ENCODE measurements around the gene SPINT1.

Gene SPINT1

GRCh38 chr15:40871749-40872617 lies 28.1 kb downstream of the SPINT1 start:
- TF ChIP-seq TCF4 (CRISPR knock-in tag; IDR thresholded peaks at IDR 0.05; ENCODE audit: borderline replicate concordance), result no peak
- no peak for TF ChIP-seq TOX (CRISPR knock-in tag; IDR thresholded peaks at IDR 0.05; ENCODE audit: borderline replicate concordance)
- TF ChIP-seq ZNF70 (CRISPR knock-in tag; IDR thresholded peaks at IDR 0.05), result no peak
- no peak for TF ChIP-seq ISL1 (CRISPR knock-in tag; IDR thresholded peaks at IDR 0.05)
- TF ChIP-seq ZC3H10 (CRISPR knock-in tag; IDR thresholded peaks at IDR 0.05), result no peak
- no peak for TF ChIP-seq SNAI2 (CRISPR knock-in tag; IDR thresholded peaks at IDR 0.05)
- TF ChIP-seq, protein P1, sequence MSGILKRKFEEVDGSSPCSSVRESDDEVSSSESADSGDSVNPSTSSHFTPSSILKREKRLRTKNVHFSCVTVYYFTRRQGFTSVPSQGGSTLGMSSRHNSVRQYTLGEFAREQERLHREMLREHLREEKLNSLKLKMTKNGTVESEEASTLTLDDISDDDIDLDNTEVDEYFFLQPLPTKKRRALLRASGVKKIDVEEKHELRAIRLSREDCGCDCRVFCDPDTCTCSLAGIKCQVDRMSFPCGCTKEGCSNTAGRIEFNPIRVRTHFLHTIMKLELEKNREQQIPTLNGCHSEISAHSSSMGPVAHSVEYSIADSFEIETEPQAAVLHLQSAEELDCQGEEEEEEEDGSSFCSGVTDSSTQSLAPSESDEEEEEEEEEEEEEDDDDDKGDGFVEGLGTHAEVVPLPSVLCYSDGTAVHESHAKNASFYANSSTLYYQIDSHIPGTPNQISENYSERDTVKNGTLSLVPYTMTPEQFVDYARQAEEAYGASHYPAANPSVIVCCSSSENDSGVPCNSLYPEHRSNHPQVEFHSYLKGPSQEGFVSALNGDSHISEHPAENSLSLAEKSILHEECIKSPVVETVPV (CRISPR knock-in tag; IDR thresholded peaks at IDR 0.05), result no peak
- TF ChIP-seq BACH2 (CRISPR knock-in tag; IDR thresholded peaks at IDR 0.05; ENCODE audit: borderline replicate concordance), result no peak
- TF ChIP-seq ZFP30 (CRISPR knock-in tag; IDR thresholded peaks at IDR 0.05), result no peak
- TF ChIP-seq CSDC2 (CRISPR knock-in tag; IDR thresholded peaks at IDR 0.05), result no peak
- TF ChIP-seq PPARA (CRISPR knock-in tag; IDR thresholded peaks at IDR 0.05; ENCODE audit: borderline replicate concordance), result no peak
- ATAC-seq, result no peak

GRCh38 chr15:40872791-40873693 lies 29.2 kb downstream of the SPINT1 start:
- ATAC-seq, result no peak
- no peak for TF ChIP-seq ZNF70 (CRISPR knock-in tag; IDR thresholded peaks at IDR 0.05)
- TF ChIP-seq ARNTL (CRISPR knock-in tag; IDR thresholded peaks at IDR 0.05; ENCODE audit: borderline replicate concordance, low read depth), result no peak

DNA sequence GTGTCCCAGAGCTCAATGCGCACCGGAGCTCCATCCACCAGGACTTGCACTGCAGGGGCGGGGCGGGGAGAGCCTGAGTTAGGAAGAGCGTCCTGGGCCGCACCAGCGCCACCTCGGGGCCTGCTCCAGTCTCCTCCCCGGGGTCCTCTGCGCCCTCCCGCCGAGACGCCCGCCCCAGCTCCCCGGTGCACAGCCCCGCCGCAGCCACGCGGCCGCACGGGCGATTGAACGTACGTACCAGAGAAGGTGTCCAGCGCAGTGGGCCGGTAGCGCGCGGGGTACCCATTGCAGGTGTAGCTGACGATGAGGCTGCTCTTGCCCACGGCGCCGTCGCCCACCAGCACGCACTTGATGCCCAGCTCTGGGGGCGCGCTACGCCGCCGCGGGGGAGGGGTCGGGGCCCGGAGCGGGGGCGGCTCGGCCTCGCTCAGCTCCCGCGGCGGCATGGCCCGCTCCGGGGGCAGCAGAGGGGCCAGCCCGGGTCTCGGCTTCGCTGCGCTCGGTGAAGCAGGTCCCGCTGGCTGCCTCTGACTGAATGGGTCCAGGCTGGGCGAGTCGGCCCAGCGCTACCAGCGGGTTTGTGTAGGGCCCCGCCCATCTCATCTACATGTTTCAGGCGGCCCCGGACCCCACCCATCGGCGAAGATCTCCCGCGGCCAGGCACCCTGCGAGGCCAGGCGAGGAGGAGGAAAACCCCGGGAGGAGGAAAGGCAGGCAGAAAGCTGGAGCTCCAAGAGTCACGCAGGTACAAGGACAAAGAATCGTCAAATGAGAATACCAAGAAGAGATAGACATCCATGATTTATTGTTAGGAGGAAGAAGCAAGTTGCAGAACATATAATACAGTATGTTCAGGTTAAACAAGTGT lies 30.1 kb downstream of the SPINT1 start, which contains the start of gene RHOV:
RHOV (minus strand) TSS at position 541 of the 868 bp plus-strand sequence; CDS start at position 446, 95 bp downstream.
- peak; percentile 89 for ATAC-seq

DNA sequence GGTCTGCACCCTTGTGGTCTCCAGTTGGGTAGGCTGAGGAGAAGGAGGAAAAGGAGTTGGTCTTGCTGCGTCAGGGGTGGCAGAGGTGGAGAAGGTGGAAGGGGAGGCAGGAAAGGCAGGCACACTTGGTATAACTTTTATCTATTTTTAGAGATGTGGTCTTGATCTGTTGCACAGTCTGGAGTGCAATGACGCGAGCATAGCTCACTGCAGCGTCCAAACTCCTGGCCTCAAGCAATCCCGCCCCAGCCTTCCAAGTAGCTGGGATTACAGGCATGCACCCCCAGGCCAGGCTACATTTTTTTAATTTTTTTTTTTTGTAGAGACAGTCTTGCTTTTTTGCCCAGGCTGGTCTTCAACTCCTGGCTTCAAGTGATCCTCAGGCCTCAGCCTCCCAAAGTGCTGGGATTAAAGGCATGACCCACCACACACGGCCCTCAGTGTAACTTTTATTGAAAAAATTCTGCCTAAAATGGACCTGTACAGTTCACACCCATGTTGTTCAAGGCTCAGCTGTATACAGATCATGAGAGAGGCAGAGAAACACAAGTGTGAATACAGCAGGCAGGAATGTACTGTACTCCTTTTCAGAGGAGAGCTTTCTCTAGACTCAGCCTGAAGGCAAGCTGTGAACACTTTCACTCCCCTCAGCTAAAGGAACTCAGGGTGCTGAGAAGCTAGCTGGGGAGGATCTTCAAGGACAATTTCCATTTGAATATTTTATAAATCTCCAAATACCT lies 32.3 kb downstream of the SPINT1 start:
- TF ChIP-seq ZNF8 (CRISPR knock-in tag; IDR thresholded peaks at IDR 0.05) (no peak), RARB (CRISPR knock-in tag; IDR thresholded peaks at IDR 0.05) (no peak), ZNF565 (CRISPR knock-in tag; conservative IDR thresholded peaks at IDR 0.05; ENCODE audit: low read depth) (no peak)
- ATAC-seq, result no peak

More for the DNA sequence above, 30.1 kb downstream of the SPINT1 start, which contains the start of gene RHOV:
- TF ChIP-seq ZFP3 (CRISPR knock-in tag; IDR thresholded peaks at IDR 0.05), result no peak
- no peak for TF ChIP-seq ISL1 (CRISPR knock-in tag; IDR thresholded peaks at IDR 0.05)
- TF ChIP-seq ZNF8 (CRISPR knock-in tag; IDR thresholded peaks at IDR 0.05), result no peak
- no peak for TF ChIP-seq TOX (CRISPR knock-in tag; IDR thresholded peaks at IDR 0.05; ENCODE audit: borderline replicate concordance)
- TF ChIP-seq, protein P2, sequence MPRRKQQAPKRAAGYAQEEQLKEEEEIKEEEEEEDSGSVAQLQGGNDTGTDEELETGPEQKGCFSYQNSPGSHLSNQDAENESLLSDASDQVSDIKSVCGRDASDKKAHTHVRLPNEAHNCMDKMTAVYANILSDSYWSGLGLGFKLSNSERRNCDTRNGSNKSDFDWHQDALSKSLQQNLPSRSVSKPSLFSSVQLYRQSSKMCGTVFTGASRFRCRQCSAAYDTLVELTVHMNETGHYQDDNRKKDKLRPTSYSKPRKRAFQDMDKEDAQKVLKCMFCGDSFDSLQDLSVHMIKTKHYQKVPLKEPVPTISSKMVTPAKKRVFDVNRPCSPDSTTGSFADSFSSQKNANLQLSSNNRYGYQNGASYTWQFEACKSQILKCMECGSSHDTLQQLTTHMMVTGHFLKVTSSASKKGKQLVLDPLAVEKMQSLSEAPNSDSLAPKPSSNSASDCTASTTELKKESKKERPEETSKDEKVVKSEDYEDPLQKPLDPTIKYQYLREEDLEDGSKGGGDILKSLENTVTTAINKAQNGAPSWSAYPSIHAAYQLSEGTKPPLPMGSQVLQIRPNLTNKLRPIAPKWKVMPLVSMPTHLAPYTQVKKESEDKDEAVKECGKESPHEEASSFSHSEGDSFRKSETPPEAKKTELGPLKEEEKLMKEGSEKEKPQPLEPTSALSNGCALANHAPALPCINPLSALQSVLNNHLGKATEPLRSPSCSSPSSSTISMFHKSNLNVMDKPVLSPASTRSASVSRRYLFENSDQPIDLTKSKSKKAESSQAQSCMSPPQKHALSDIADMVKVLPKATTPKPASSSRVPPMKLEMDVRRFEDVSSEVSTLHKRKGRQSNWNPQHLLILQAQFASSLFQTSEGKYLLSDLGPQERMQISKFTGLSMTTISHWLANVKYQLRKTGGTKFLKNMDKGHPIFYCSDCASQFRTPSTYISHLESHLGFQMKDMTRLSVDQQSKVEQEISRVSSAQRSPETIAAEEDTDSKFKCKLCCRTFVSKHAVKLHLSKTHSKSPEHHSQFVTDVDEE (CRISPR knock-in tag; IDR thresholded peaks at IDR 0.05), result no peak
- no peak for TF ChIP-seq ARNTL (CRISPR knock-in tag; IDR thresholded peaks at IDR 0.05; ENCODE audit: borderline replicate concordance, low read depth)
- no peak for TF ChIP-seq RARB (CRISPR knock-in tag; IDR thresholded peaks at IDR 0.05)

GRCh38 chr15:40877694-40878093 lies 33.8 kb downstream of the SPINT1 start:
- TF ChIP-seq ZFP30 (CRISPR knock-in tag; IDR thresholded peaks at IDR 0.05), result no peak
- ATAC-seq, result no peak

Data from SK-N-SH treated with all-trans-retinoic acid at 6 μM for 48 hours (cell line).